ENCODE measurements around the gene NPC1L1. TPM values are rescaled to one million over a fixed set of nuclear protein-coding genes. Genes with fewer than 3 reads are reported as not detected.
"Not testable (repeated sequence)": the region's sequence is repeated elsewhere in the genome, so short reads cannot be mapped to it uniquely, and the experiment has no call there.

NPC1L1 gene
- total and polyA plus RNA-seq, 7 experiments from 2014 or later: 0.11 to 0.32 (median 0.21) TPM; not detected in 3

GRCh38 chr7:44566680-44567079 lies 25.6 kb upstream of the NPC1L1 start:
- no peak overlapping the region for H3K4me3 ChIP-seq (ENCODE audit: low read length)
- intact Hi-C loops (cut with micrococcal nuclease): no loop called here
- peaks cover 7 to 46% (median 19%) of the 10 kb centered on the region in 5 donors for H3K36me3 Mint-ChIP-seq
- H3K4me1 Mint-ChIP-seq: peaks cover 5 to 20% (median 15%) of the 10 kb centered on the region in 7 donors
- H3K4me3 Mint-ChIP-seq: no peak overlapping the region
- no peaks in the 10 kb centered on the region for H3K4me1 ChIP-seq (ENCODE audit: control insufficient read depth in 2 of 2, insufficient read depth in 2 of 2, low read length in 2 of 2)
- H3K27ac Mint-ChIP-seq: peak overlapping the region in 2 of 9 donors; percentile 48 to 59
- no peaks in the 10 kb centered on the region for H3K27me3 Mint-ChIP-seq
- POLR2A ChIA-PET: interaction anchor here (1.7 kb wide), 1 partner anchor 12 kb away, joined by 4 read pairs; no protein-coding TSS in a partner anchor
- no peak overlapping the region for H3K27ac ChIP-seq (ENCODE audit: low read depth, low read length)
- no peaks in the 10 kb centered on the region for H3K9me3 ChIP-seq (ENCODE audit: control insufficient read depth in 2 of 3, low read length in 3 of 3)
- H3K36me3 ChIP-seq (ENCODE audit: control insufficient read depth in 2 of 3, insufficient read depth in 3 of 3, low read length in 3 of 3): peaks cover 14 to 79% (median 45%) of the 10 kb centered on the region in 3 experiments
- no peak for ATAC-seq
- H3K27me3 ChIP-seq (ENCODE audit: control insufficient read depth in 2 of 2, insufficient read depth in 2 of 2, low read length in 2 of 2): no peaks in the 10 kb centered on the region
- DNase-seq: no peak
- CTCF ChIA-PET: interaction anchor here (5.1 kb wide), 1 partner anchor 326 kb away, joined by 27 read pairs; no protein-coding TSS in a partner anchor
- H3K9me3 Mint-ChIP-seq: no peaks in the 10 kb centered on the region

GRCh38 chr7:44565795-44566559 lies 24.8 kb upstream of the NPC1L1 start:
- Histone ChIP-seq H3K4me1 (ENCODE audit: control insufficient read depth in 2 of 2, insufficient read depth in 2 of 2, low read length in 2 of 2) (no peaks in the 10 kb centered on the region), H3K9me3 (ENCODE audit: control insufficient read depth in 2 of 3, low read length in 3 of 3) (no peaks in the 10 kb centered on the region), H3K36me3 (ENCODE audit: control insufficient read depth in 2 of 3, insufficient read depth in 3 of 3, low read length in 3 of 3) (peaks cover 14 to 72% (median 38%) of the 10 kb centered on the region in 3 experiments), H3K4me3 (ENCODE audit: low read length) (no peak overlapping the region), H3K27ac (ENCODE audit: low read depth, low read length) (peak overlapping the region; percentile 34), H3K27me3 (ENCODE audit: control insufficient read depth in 2 of 2, insufficient read depth in 2 of 2, low read length in 2 of 2) (no peaks in the 10 kb centered on the region)
- Mint-ChIP-seq H3K9me3 (no peaks in the 10 kb centered on the region), H3K4me1 (peaks cover 5 to 20% (median 11%) of the 10 kb centered on the region in 7 donors), H3K36me3 (peaks cover 7 to 39% (median 16%) of the 10 kb centered on the region in 5 donors), H3K27ac (peak overlapping the region in 8 of 9 donors; percentile 22 to 83 (median 45)), H3K27me3 (no peaks in the 10 kb centered on the region), H3K4me3 (no peak overlapping the region)
- ChIA-PET CTCF (interaction anchor here (0.6 to 5.1 kb wide), 17 partner anchors 9 to 608 kb away, joined by 3 to 27 read pairs (median 3); partner anchors contain the start of genes DDX56 and TMED4), POLR2A (interaction anchor here (1.2 to 2.8 kb wide), 6 partner anchors 8 to 282 kb away, joined by 4 to 19 read pairs (median 8); partner anchors contain the start of genes DDX56, H2AZ2, NUDCD3 and OGDH)
- ATAC-seq (peak; percentile 27), DNase-seq (no peak)
- intact Hi-C loops (cut with micrococcal nuclease): loop anchor here (1.0 to 2.0 kb wide), 5 partner anchors 75 to 325 kb away; partner anchors contain the start of gene NUDCD3 (in 2 of the 2)

- no peaks in the 10 kb centered on the region for H3K27me3 ChIP-seq (ENCODE audit: control insufficient read depth in 2 of 2, insufficient read depth in 2 of 2, low read length in 2 of 2)
- DNase-seq: peak; percentile 25 to 72 (median 57)
- H3K9me3 Mint-ChIP-seq: no peaks in the 10 kb centered on the region
- peaks cover 14 to 65% (median 31%) of the 10 kb centered on the region in 3 experiments for H3K36me3 ChIP-seq (ENCODE audit: control insufficient read depth in 2 of 3, insufficient read depth in 3 of 3, low read length in 3 of 3)
- no peaks in the 10 kb centered on the region for H3K27me3 Mint-ChIP-seq
- peak overlapping the region; percentile 3 to 83 (median 42) for H3K27ac Mint-ChIP-seq
- H3K36me3 Mint-ChIP-seq: peaks cover 7 to 36% (median 12%) of the 10 kb centered on the region in 5 donors
- ATAC-seq: peak; percentile 92
- H3K4me3 Mint-ChIP-seq: no peak overlapping the region
- peaks cover 5 to 20% (median 11%) of the 10 kb centered on the region in 7 donors for H3K4me1 Mint-ChIP-seq
- POLR2A ChIA-PET: interaction anchor here (0.8 to 2.8 kb wide), 8 partner anchors 8 to 282 kb away, joined by 3 to 19 read pairs (median 6); partner anchors contain the start of genes DDX56, H2AZ2, NUDCD3 and OGDH
- H3K9me3 ChIP-seq (ENCODE audit: control insufficient read depth in 2 of 3, low read length in 3 of 3): no peaks in the 10 kb centered on the region
- H3K4me1 ChIP-seq (ENCODE audit: control insufficient read depth in 2 of 2, insufficient read depth in 2 of 2, low read length in 2 of 2): no peaks in the 10 kb centered on the region
- H3K27ac ChIP-seq (ENCODE audit: low read depth, low read length): peak overlapping the region; percentile 41
- no peak overlapping the region for H3K4me3 ChIP-seq (ENCODE audit: low read length)
- intact Hi-C loops (cut with micrococcal nuclease): loop anchor here (1.0 to 2.0 kb wide), 5 partner anchors 74 to 324 kb away; partner anchors contain the start of gene NUDCD3 (in 2 of the 2)
- CTCF ChIA-PET: interaction anchor here (0.6 to 5.1 kb wide), 20 partner anchors 9 to 546 kb away, joined by 3 to 27 read pairs (median 3); partner anchors contain the start of genes DDX56 and TMED4
Observed at GRCh38 chr7:44565097-44565794, 24.1 kb upstream of the NPC1L1 start.

- H3K27me3 ChIP-seq (ENCODE audit: control insufficient read depth in 2 of 2, insufficient read depth in 2 of 2, low read length in 2 of 2): no peaks in the 10 kb centered on the region
- no peak for ATAC-seq
- H3K36me3 Mint-ChIP-seq: peaks cover 4 to 32% (median 12%) of the 10 kb centered on the region in 5 donors
- no peaks in the 10 kb centered on the region for H3K4me1 ChIP-seq (ENCODE audit: control insufficient read depth in 2 of 2, insufficient read depth in 2 of 2, low read length in 2 of 2)
- peaks cover 5 to 20% (median 11%) of the 10 kb centered on the region in 7 donors for H3K4me1 Mint-ChIP-seq
- intact Hi-C loops (cut with micrococcal nuclease): loop anchor here (1.0 to 2.0 kb wide), 5 partner anchors 74 to 323 kb away; partner anchors contain the start of gene NUDCD3 (in 2 of the 2)
- H3K36me3 ChIP-seq (ENCODE audit: control insufficient read depth in 2 of 3, insufficient read depth in 3 of 3, low read length in 3 of 3): peaks cover 8 to 58% (median 25%) of the 10 kb centered on the region in 3 experiments
- peak overlapping the region; percentile 41 for H3K27ac ChIP-seq (ENCODE audit: low read depth, low read length)
- H3K4me3 Mint-ChIP-seq: no peak overlapping the region
- DNase-seq: no peak
- H3K27me3 Mint-ChIP-seq: no peaks in the 10 kb centered on the region
- no peak overlapping the region for H3K4me3 ChIP-seq (ENCODE audit: low read length)
- H3K27ac Mint-ChIP-seq: peak overlapping the region in 5 of 9 donors; percentile 3 to 74 (median 36)
- H3K9me3 ChIP-seq (ENCODE audit: control insufficient read depth in 2 of 3, low read length in 3 of 3): no peaks in the 10 kb centered on the region
- CTCF ChIA-PET: interaction anchor here (0.8 to 5.1 kb wide), 12 partner anchors 10 to 323 kb away, joined by 3 to 27 read pairs (median 3); partner anchors contain the start of genes DDX56 and TMED4
- H3K9me3 Mint-ChIP-seq: no peaks in the 10 kb centered on the region
- POLR2A ChIA-PET: interaction anchor here (0.7 to 2.8 kb wide), 6 partner anchors 9 to 145 kb away, joined by 3 to 19 read pairs (median 6); partner anchors contain the start of genes DDX56, NUDCD3 and TMED4
Observed at GRCh38 chr7:44564606-44565005, 23.5 kb upstream of the NPC1L1 start.

- H3K4me3 ChIP-seq (ENCODE audit: low read length): no peak overlapping the region
- intact Hi-C loops (cut with micrococcal nuclease): no loop called here
- Mint-ChIP-seq H3K27ac (peak overlapping the region in 3 of 9 donors; percentile 12 to 55 (median 26)), H3K27me3 (no peaks in the 10 kb centered on the region), H3K9me3 (no peaks in the 10 kb centered on the region), H3K36me3 (peaks cover 0 to 20% (median 7%) of the 10 kb centered on the region in 5 donors), H3K4me1 (peaks cover 3 to 20% (median 11%) of the 10 kb centered on the region in 7 donors), H3K4me3 (no peak overlapping the region)
- ChIA-PET CTCF (no interaction called here), POLR2A (no interaction called here)
- ATAC-seq: no peak
- H3K36me3 ChIP-seq (ENCODE audit: control insufficient read depth in 2 of 3, insufficient read depth in 3 of 3, low read length in 3 of 3): peaks cover 0 to 45% (median 12%) of the 10 kb centered on the region in 3 experiments
- H3K27ac ChIP-seq (ENCODE audit: low read depth, low read length): no peak overlapping the region
- DNase-seq: no peak
- H3K9me3 ChIP-seq (ENCODE audit: control insufficient read depth in 2 of 3, low read length in 3 of 3): no peaks in the 10 kb centered on the region
- no peaks in the 10 kb centered on the region for H3K4me1 ChIP-seq (ENCODE audit: control insufficient read depth in 2 of 2, insufficient read depth in 2 of 2, low read length in 2 of 2)
- no peaks in the 10 kb centered on the region for H3K27me3 ChIP-seq (ENCODE audit: control insufficient read depth in 2 of 2, insufficient read depth in 2 of 2, low read length in 2 of 2)
Observed at GRCh38 chr7:44563171-44563679, 22.1 kb upstream of the NPC1L1 start.

- H3K9me3 Mint-ChIP-seq; H3K9me3 ChIP-seq (ENCODE audit: control insufficient read depth in 2 of 3, low read length in 3 of 3); H3K27me3 Mint-ChIP-seq; H3K27ac ChIP-seq (ENCODE audit: low read depth, low read length); intact Hi-C loops (cut with micrococcal nuclease); H3K4me3 ChIP-seq (ENCODE audit: low read length); DNase-seq; H3K4me1 ChIP-seq (ENCODE audit: control insufficient read depth in 2 of 2, insufficient read depth in 2 of 2, low read length in 2 of 2); POLR2A ChIA-PET; H3K27me3 ChIP-seq (ENCODE audit: control insufficient read depth in 2 of 2, insufficient read depth in 2 of 2, low read length in 2 of 2); H3K4me3 Mint-ChIP-seq; ATAC-seq: not testable (repeated sequence)
- peak overlapping the region in 3 of 9 donors; percentile 12 to 84 (median 55) for H3K27ac Mint-ChIP-seq
- peaks cover 0 to 38% (median 5%) of the 10 kb centered on the region in 3 experiments for H3K36me3 ChIP-seq (ENCODE audit: control insufficient read depth in 2 of 3, insufficient read depth in 3 of 3, low read length in 3 of 3)
- peaks cover 0 to 14% (median 6%) of the 10 kb centered on the region in 5 donors for H3K36me3 Mint-ChIP-seq
- H3K4me1 Mint-ChIP-seq: peaks cover 3 to 20% (median 8%) of the 10 kb centered on the region in 7 donors
- CTCF ChIA-PET: interaction anchor here (0.7 kb wide), 1 partner anchor 32 kb away, joined by 4 read pairs; no protein-coding TSS in a partner anchor
Observed at GRCh38 chr7:44562622-44562962, 21.5 kb upstream of the NPC1L1 start.

All from naive thymus-derived CD4-positive, alpha-beta T cell (primary cell).